H1 (cell line): ENCODE results near the gene GTSE1. TPM values are rescaled to one million over a fixed set of nuclear protein-coding genes. Genes with fewer than 3 reads are reported as not detected.

Experiments
- CTCF ChIA-PET: fragments of 300-600 bp; sonication (Branson Sonifier 250); formaldehyde crosslinking; loops from one replicate; lab custom pipeline; 2021; ENCODE audit not compliant: partially characterized antibody; lab: Charles Lee
- POLR2A ChIA-PET: fragments of 300-600 bp; sonication (Branson Sonifier 250); formaldehyde crosslinking; loops from one replicate; lab custom pipeline; 2021; ENCODE audit warnings: inconsistent platforms; ENCODE audit not compliant: partially characterized antibody; lab: Charles Lee
- DNase-seq, 2 experiments: peaks; one replicate each; pipeline versions ENCODE4 v3.0.0 to v3.0.0-alpha.2; 2010 to 2022; ENCODE audit warnings: low spot score in 2 of 2, low read depth in 1 of 2, mixed read lengths in 1 of 2
- FAIRE-seq: peaks from 2 replicates; lab custom pipeline; 2011; peaks lifted over from hg19 to GRCh38; lab: Jason Lieb, UNC
- H2AFZ ChIP-seq: 2 replicates; pipeline ENCODE4 v1.8.1; 2012; ENCODE audit warnings: low read length, inconsistent platforms
- H2AK5ac ChIP-seq: 2 replicates; pipeline ENCODE4 v1.6.1; 2013; ENCODE audit warnings: low read depth, low read length
- H2BK120ac ChIP-seq: replicated peaks from 2 replicates; pipeline ENCODE3; 2013; ENCODE audit warnings: low read depth, low read length, inconsistent platforms
- H2BK12ac ChIP-seq: 2 replicates; pipeline ENCODE4 v1.6.1; 2013; ENCODE audit warnings: low read depth, low read length
- H2BK15ac ChIP-seq: 2 replicates; pipeline ENCODE4 v1.6.1; 2013; ENCODE audit warnings: low read length
- H2BK20ac ChIP-seq: 2 replicates; pipeline ENCODE4 v1.6.1; 2013; ENCODE audit warnings: low read length
- H2BK5ac ChIP-seq: 2 replicates; pipeline ENCODE4 v1.6.1; 2013; ENCODE audit warnings: low read depth, low read length
- H3K14ac ChIP-seq: 2 replicates; pipeline ENCODE4 v1.6.1; 2013; ENCODE audit warnings: inconsistent platforms; ENCODE audit not compliant: insufficient read length
- H3K18ac ChIP-seq: 2 replicates; pipeline ENCODE4 v1.6.1; 2013; ENCODE audit warnings: low read length; ENCODE audit errors: extremely low read depth
- H3K23ac ChIP-seq: 2 replicates; pipeline ENCODE4 v1.6.1; 2013; ENCODE audit warnings: inconsistent platforms; ENCODE audit not compliant: insufficient read length
- H3K23me2 ChIP-seq: 2 replicates; pipeline ENCODE4 v1.6.1; 2013; ENCODE audit warnings: low read depth, low read length
- H3K27ac ChIP-seq: 2 replicates; pipeline ENCODE4 v1.6.1; 2011; ENCODE audit warnings: low read depth, low read length, inconsistent platforms
- H3K27me3 ChIP-seq, 4 experiments: replicated peaks in 1 of 4; 1 replicate in 1 of 4; 2 replicates in 3 of 4; pipeline versions ENCODE4 v1.6.1 to v1.8.1; 2011 to 2013; ENCODE audit warnings: low read length in 3 of 4, mild to moderate bottlenecking in 3 of 4, inconsistent platforms in 2 of 4, mixed read lengths in 2 of 4, moderate library complexity in 1 of 4; ENCODE audit not compliant: control insufficient read depth in 3 of 4, insufficient read depth in 3 of 4; ENCODE audit errors: extremely low read depth in 1 of 4
- H3K36me3 ChIP-seq, 4 experiments: 2 replicates each; pipeline versions ENCODE4 v1.6.1 to v1.8.1; 2011 to 2013; ENCODE audit warnings: mild to moderate bottlenecking in 4 of 4, low read length in 3 of 4, moderate library complexity in 2 of 4, control low read depth in 1 of 4, inconsistent platforms in 1 of 4; ENCODE audit not compliant: insufficient read depth in 4 of 4, control insufficient read depth in 2 of 4
- H3K4ac ChIP-seq: replicated peaks from 2 replicates; pipeline ENCODE3; 2013; ENCODE audit warnings: low read length, low read depth, mixed read lengths, inconsistent platforms; ENCODE audit not compliant: insufficient read length
- H3K4me1 ChIP-seq, 4 experiments: replicated peaks in 1 of 4; 1 replicate in 1 of 4; 2 replicates in 3 of 4; pipeline versions ENCODE4 v1.6.1 to v1.8.1; 2011 to 2013; ENCODE audit warnings: low read length in 3 of 4, inconsistent platforms in 2 of 4, mixed read lengths in 1 of 4; ENCODE audit not compliant: insufficient read depth in 4 of 4, control insufficient read depth in 3 of 4
- H3K4me2 ChIP-seq, 2 experiments: 2 replicates each; pipeline versions ENCODE4 v1.6.1 to v1.8.1; 2011 to 2013; ENCODE audit warnings: low read depth in 2 of 2, low read length in 2 of 2, control low read depth in 1 of 2, inconsistent platforms in 1 of 2, mild to moderate bottlenecking in 1 of 2; ENCODE audit not compliant: insufficient read depth in 1 of 2
- H3K4me3 ChIP-seq, 4 experiments: fragments of 200-600, 300-600 bp in 1 of 4; sonication (generic), shearing (Covaris generic), sonication (Bioruptor Twin) in 1 of 4; 2 replicates each; pipeline versions ENCODE4 v1.5.1 to v1.8.1; 2011 to 2016; ENCODE audit warnings: low read length in 4 of 4, low read depth in 3 of 4, control low read depth in 2 of 4, inconsistent platforms in 2 of 4, mild to moderate bottlenecking in 2 of 4, mixed read lengths in 1 of 4, moderate library complexity in 1 of 4; ENCODE audit not compliant: insufficient read depth in 2 of 4; ENCODE audit errors: extremely low read depth in 1 of 4
- H3K56ac ChIP-seq: replicated peaks from 2 replicates; pipeline ENCODE3; 2013; ENCODE audit warnings: low read depth, mild to moderate bottlenecking, mixed read lengths, low read length, inconsistent platforms; ENCODE audit not compliant: insufficient read length
- H3K79me1 ChIP-seq: 2 replicates; pipeline ENCODE4 v1.6.1; 2013; ENCODE audit warnings: low read depth, low read length, control low read depth
- H3K79me2 ChIP-seq, 2 experiments: 2 replicates each; pipeline versions ENCODE4 v1.6.1 to v1.8.1; 2012 to 2013; ENCODE audit warnings: low read length in 2 of 2, mild to moderate bottlenecking in 2 of 2, inconsistent platforms in 1 of 2; ENCODE audit not compliant: insufficient read depth in 2 of 2, control insufficient read depth in 1 of 2
- H3K9ac ChIP-seq, 4 experiments: replicated peaks in 1 of 4; 1 replicate in 1 of 4; 2 replicates in 3 of 4; pipeline versions ENCODE4 v1.6.1 to v1.8.1; 2011 to 2013; ENCODE audit warnings: low read depth in 3 of 4, low read length in 3 of 4, control low read depth in 2 of 4, mild to moderate bottlenecking in 2 of 4, moderate library complexity in 2 of 4, inconsistent platforms in 1 of 4; ENCODE audit errors: extremely low read depth in 1 of 4
- H3K9me3 ChIP-seq, 2 experiments: 2 replicates each; pipeline versions ENCODE4 v1.6.1 to v1.8.1; 2012 to 2013; ENCODE audit warnings: mild to moderate bottlenecking in 2 of 2, moderate library complexity in 2 of 2, control low read depth in 1 of 2, inconsistent platforms in 1 of 2, low read depth in 1 of 2, low read length in 1 of 2, mixed read lengths in 1 of 2; ENCODE audit not compliant: insufficient read depth in 2 of 2
- H4K20me1 ChIP-seq, 2 experiments: replicated peaks in 1 of 2; 2 replicates each; pipeline versions ENCODE3 to v1.8.1; 2011 to 2013; ENCODE audit warnings: inconsistent platforms in 2 of 2, low read length in 2 of 2, mild to moderate bottlenecking in 1 of 2; ENCODE audit not compliant: insufficient read depth in 2 of 2, control insufficient read depth in 1 of 2
- H4K5ac ChIP-seq: 2 replicates; pipeline ENCODE4 v1.6.1; 2013; ENCODE audit warnings: low read length, low read depth, mixed read lengths, inconsistent platforms; ENCODE audit not compliant: insufficient read length
- H4K8ac ChIP-seq: 2 replicates; pipeline ENCODE4 v1.8.0; 2013; ENCODE audit warnings: mild to moderate bottlenecking, moderate library complexity, low read length, inconsistent platforms; ENCODE audit not compliant: insufficient read depth; ENCODE audit errors: extremely low read depth
- H4K91ac ChIP-seq: replicated peaks from 2 replicates; pipeline ENCODE3; 2013; ENCODE audit warnings: low read length, mixed read lengths, inconsistent platforms; ENCODE audit not compliant: insufficient read length
- BCL11A ChIP-seq, 2 experiments: IDR thresholded peaks; one replicate each; pipeline ENCODE4 v1.6.1; 2011; ENCODE audit warnings: low read depth in 2 of 2, low read length in 2 of 2, mild to moderate bottlenecking in 2 of 2
- USF2 ChIP-seq: IDR thresholded peaks from 2 replicates; pipeline ENCODE4 v1.6.1; 2011; ENCODE audit warnings: low read length, improper control_type of control experiment
- WGBS, 2 experiments: shearing (Covaris generic) in 1 of 2; methylation state at CpG; one replicate each; pipeline versions ENCODE4 v1.1.6 to v1.1.7; 2013 to 2015; ENCODE audit warnings: low lambda C conversion rate in 2 of 2, mixed read lengths in 2 of 2, inconsistent platforms in 1 of 2, low coverage in 1 of 2, missing lambda C conversion rate in 1 of 2; ENCODE audit not compliant: insufficient replicate concordance in 2 of 2, insufficient coverage in 1 of 2, insufficient read length in 1 of 2; ENCODE audit errors: extremely low coverage in 1 of 2, missing lambda C conversion rate in 1 of 2; 5-methylcytosine and 5-hydroxymethylcytosine counted together
- polyA plus RNA-seq, 7 experiments: library from polyadenylated mRNA; depleted of rRNA in 3 of 7; stranded (reverse) in 5 of 7; unstranded in 2 of 7; fragments of >200 nt in 5 of 7; fragments of 200-250 nt in 2 of 7; gene quantifications; 1 replicate in 5 of 7; 2 replicates in 1 of 7; 4 replicates in 1 of 7; pipeline versions ENCODE4 v1.2.1 to v1.2.3, GENCODE V29; 2011 to 2013; ENCODE audit warnings: missing spikeins in 2 of 7, mixed read lengths in 2 of 7
- total RNA-seq: library from RNA; stranded (reverse); fragmentation: NEBNext Ultra II Directional; extraction: Animal tissue kit (Norgen Biotek cat#: 25700); gene quantifications from 2 replicates; pipeline ENCODE4 v1.2.1, GENCODE V29; 2021

The GTSE1 gene
- total and polyA plus RNA-seq, 2 of the 8 experiments (the other 6 are each of a cell fraction or from before 2014, with no cell fraction given), result 17.5 to 38.6 TPM

GRCh38 chr22:46380069-46380468 is 83.4 kb downstream of the GTSE1 start:
- 92% methylated on average over 19 of the region's 19 CpGs; no CpG with 5 or more reads in 1 of the 2 experiments for WGBS, 2 experiments
- TF ChIP-seq BCL11A (IDR thresholded peaks at IDR 0.05; ENCODE audit: low read depth in 2 of 2, low read length in 2 of 2), result no peak
- no peak for TF ChIP-seq USF2

More at GRCh38 chr22:46380069-46380468, 83.4 kb downstream of the GTSE1 start:
- Histone ChIP-seq H2BK12ac (no peak overlapping the region), H3K27me3 (no peaks in the 10 kb centered on the region), H4K91ac (no peak overlapping the region), H4K8ac (no peak overlapping the region), H3K27ac (no peak overlapping the region), H3K79me1 (no peaks in the 10 kb centered on the region), H3K14ac (no peak overlapping the region), H2BK5ac (no peak overlapping the region), H3K4ac (no peak overlapping the region), H3K9me3 (no peaks in the 10 kb centered on the region), H3K4me3 (no peak overlapping the region), H3K56ac (no peak overlapping the region), H3K9ac (no peak overlapping the region), H2BK20ac (no peak overlapping the region), H3K18ac (no peak overlapping the region), H4K20me1 (peaks cover 0 to 2% of the 10 kb centered on the region in 2 experiments), H3K36me3 (peaks cover 0 to 6% (median 0%) of the 10 kb centered on the region in 4 experiments; a peak in 2 of 8 replicates), H3K23ac (no peak overlapping the region), H2BK120ac (no peak overlapping the region), H2AK5ac (no peak overlapping the region), H3K4me1 (peaks cover 0 to 30% (median 27%) of the 10 kb centered on the region in 4 experiments; a peak in 6 of 7 replicates), H3K4me2 (no peak overlapping the region), H3K23me2 (no peaks in the 10 kb centered on the region), H2AFZ (no peak overlapping the region), H4K5ac (no peak overlapping the region), H3K79me2 (no peaks in the 10 kb centered on the region), H2BK15ac (no peak overlapping the region)
- CTCF ChIA-PET, result interaction anchor here (0.8 kb wide), 1 partner anchor 15 kb away, joined by 3 read pairs; no protein-coding TSS in a partner anchor
- DNase-seq (no peak), FAIRE-seq (no peak)
- POLR2A ChIA-PET, result interaction anchor here (0.7 kb wide), 1 partner anchor 54 kb away, joined by 3 read pairs; no protein-coding TSS in a partner anchor
